ENCODE measurements around the gene BCL3.
"Not testable (repeated sequence)": the region's sequence is repeated elsewhere in the genome, so short reads cannot be mapped to it uniquely, and the experiment has no call there.

The BCL3 gene

DNA sequence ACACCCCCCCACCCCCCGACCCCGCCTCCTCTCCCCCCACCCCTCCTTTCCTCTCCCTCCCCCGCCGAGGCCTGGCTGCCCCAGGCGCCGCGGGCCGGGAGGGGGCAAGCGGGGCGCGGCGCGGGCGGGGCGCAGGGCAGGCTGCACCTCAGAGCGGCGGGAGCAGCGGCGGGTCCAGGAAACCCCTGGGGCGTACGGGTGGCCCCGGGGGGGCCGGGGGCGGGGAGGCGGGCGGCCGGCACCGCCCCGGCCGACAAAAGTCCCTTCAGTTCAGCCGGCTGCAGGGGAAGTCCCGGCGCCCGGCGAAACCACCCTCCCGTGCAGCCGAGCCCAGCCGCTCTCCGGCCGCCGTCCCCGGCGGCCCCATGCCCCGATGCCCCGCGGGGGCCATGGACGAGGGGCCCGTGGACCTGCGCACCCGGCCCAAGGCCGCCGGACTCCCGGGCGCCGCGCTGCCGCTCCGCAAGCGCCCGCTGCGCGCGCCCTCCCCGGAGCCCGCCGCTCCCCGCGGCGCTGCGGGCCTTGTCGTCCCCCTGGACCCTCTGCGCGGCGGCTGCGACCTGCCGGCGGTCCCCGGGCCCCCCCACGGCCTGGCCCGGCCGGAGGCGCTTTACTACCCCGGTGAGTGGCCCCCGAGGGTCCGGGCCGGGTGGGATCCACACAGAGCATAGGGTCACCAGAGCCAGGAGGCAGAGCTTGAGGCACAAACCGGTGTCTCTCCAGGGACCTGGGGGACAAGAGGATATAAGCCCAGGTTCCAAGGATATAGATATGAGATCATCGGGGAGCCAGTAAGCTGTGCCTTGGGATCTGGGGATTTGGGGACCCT is at the start of gene BCL3:
TSS of gene BCL3 (plus strand) at position 283 of the 829 bp plus-strand sequence. CDS start at position 366, 83 bp downstream.
- FAIRE-seq (no peak), DNase-seq (ENCODE audit: insufficient read length, low spot score) (peak; percentile 59)

- DNase-seq (ENCODE audit: insufficient read length, low spot score) = no peak
- no peak for FAIRE-seq
Measured at GRCh38 chr19:44700547-44700946, 48.0 kb upstream of the BCL3 start.

DNA sequence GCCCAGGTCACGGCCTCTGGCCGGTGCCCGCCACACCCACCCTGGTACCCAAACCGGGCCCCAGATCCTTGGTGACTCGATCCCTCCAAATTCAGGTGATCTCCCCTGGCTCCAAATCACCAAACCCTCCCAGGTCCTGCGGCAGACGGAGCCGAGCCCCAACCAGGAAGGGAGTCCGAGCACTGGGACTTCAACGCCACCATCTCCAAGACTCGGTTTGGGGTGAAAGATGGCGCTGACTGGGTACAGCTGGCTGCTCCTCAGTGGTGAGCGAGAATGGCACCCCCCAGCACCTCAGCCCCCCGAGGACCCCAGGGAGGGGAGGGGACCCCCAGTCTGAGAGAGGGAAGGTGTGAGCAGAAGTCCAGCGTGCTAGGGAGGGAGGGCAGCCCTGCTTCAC is 47.3 kb upstream of the BCL3 start:
- DNase-seq (ENCODE audit: insufficient read length, low spot score) (no peak), FAIRE-seq (no peak)

- DNase-seq (ENCODE audit: insufficient read length, low spot score) (no peak), FAIRE-seq (no peak)
Measured at GRCh38 chr19:44702551-44703176, 45.8 kb upstream of the BCL3 start.

DNA sequence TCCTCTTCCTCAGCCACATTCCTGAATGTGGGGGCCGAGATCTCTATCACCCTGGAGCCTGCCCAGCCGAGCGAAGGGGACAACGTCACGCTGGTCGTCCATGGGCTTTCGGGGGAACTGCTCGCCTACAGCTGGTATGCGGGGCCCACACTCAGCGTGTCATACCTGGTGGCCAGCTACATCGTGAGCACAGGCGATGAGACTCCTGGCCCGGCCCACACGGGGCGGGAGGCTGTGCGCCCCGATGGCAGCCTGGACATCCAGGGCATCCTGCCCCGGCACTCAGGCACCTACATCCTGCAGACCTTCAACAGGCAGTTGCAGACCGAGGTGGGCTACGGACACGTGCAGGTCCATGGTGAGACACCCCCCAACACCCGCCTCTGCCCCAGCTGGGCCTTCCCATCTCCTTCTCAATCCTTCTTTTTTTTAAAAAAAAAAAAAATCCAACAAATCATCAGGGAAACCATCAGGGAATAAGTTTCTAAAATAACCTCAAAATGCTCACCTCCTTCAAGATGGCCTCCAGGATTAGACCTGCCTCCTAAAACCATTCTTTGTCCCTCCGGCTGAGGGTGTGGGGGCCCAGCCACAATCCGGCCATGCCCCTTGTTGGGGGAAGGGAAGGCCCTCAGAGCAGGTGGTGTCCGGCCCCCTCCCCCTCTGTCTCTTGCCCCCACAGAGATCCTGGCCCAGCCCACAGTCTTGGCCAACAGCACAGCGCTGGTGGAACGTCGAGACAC is 45.0 kb upstream of the BCL3 start:
- FAIRE-seq (no peak), DNase-seq (ENCODE audit: insufficient read length, low spot score) (no peak)

DNA sequence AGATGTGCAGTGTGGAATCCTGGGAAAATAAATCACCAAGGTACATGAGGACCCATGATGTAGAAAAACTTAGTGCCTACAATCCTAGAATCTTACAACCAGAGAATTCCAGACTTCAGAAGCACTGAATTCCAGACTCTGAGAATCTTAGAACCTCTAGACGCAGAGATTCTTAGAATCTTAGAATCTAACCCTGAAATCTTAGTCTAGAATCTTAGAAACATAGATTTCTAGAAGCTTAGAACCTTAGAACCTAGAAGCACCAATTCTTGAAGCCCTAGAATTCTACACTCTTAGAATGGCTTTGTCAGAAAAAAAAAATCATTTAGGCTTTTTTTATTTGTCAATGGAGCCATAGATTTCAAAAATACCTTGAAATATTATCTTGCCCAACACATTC is 43.5 kb upstream of the BCL3 start:
- FAIRE-seq = no peak
- no peak for DNase-seq (ENCODE audit: insufficient read length, low spot score)

- FAIRE-seq (no peak), DNase-seq (ENCODE audit: insufficient read length, low spot score) (no peak)
Measured at GRCh38 chr19:44705502-44706010, 43.0 kb upstream of the BCL3 start.

- DNase-seq (ENCODE audit: insufficient read length, low spot score) (no peak), FAIRE-seq (no peak)
Measured at GRCh38 chr19:44706506-44707236, 41.8 kb upstream of the BCL3 start.

GRCh38 chr19:44707794-44708193 is 40.7 kb upstream of the BCL3 start:
- DNase-seq (ENCODE audit: insufficient read length, low spot score) = no peak
- no peak for FAIRE-seq

- FAIRE-seq = no peak
Measured at GRCh38 chr19:44708940-44709339, 39.6 kb upstream of the BCL3 start.

GRCh38 chr19:44709434-44710266 is 38.9 kb upstream of the BCL3 start:
- not testable (repeated sequence) for FAIRE-seq; DNase-seq (ENCODE audit: insufficient read length, low spot score)

More at GRCh38 chr19:44708940-44709339, 39.6 kb upstream of the BCL3 start:
- DNase-seq (ENCODE audit: insufficient read length, low spot score) = no peak

- FAIRE-seq = no peak
Measured at GRCh38 chr19:44710483-44710882, 38.0 kb upstream of the BCL3 start.

DNA sequence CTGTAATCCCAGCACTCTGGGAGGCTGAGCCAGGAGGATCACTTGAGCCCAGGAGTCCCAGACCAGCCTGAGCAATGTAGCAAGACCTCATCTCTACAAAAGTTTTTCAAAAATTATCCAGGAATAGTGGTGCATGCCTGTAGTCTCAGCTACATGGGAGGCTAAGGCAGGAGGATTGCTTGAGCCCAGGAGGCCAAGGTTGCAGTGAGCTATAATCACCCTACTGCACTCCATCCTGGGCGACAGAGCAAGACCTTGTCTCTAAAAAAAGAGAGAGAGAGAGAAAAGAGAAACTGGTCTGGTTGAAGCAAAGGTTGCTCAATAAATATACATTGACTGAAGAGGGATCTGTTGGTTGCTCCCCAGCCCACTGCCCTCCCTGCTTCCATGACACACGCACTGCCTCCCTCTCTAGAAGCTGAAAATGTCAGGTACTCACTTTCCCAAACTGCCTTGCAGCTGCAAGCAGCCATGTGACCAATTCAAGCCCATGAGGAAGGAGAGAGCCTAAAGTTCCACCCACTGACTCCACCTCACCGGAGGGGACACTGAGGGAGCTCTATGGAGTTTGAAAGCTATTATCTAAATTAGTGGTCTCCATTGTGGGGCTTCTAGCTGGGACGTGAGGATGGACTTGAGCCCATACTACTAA is 35.5 kb upstream of the BCL3 start:
- FAIRE-seq (no peak), DNase-seq (ENCODE audit: insufficient read length, low spot score) (no peak)

More at GRCh38 chr19:44710483-44710882, 38.0 kb upstream of the BCL3 start:
- no peak for DNase-seq (ENCODE audit: insufficient read length, low spot score)

GRCh38 chr19:44714597-44715169 is 33.8 kb upstream of the BCL3 start:
- no peak for FAIRE-seq
- no peak for DNase-seq (ENCODE audit: insufficient read length, low spot score)

GRCh38 chr19:44717603-44718002 is 30.9 kb upstream of the BCL3 start:
- FAIRE-seq = no peak
- DNase-seq (ENCODE audit: insufficient read length, low spot score) = no peak

GRCh38 chr19:44718441-44719261 is 29.9 kb upstream of the BCL3 start:
- FAIRE-seq = no peak
- DNase-seq (ENCODE audit: insufficient read length, low spot score) = no peak

DNA sequence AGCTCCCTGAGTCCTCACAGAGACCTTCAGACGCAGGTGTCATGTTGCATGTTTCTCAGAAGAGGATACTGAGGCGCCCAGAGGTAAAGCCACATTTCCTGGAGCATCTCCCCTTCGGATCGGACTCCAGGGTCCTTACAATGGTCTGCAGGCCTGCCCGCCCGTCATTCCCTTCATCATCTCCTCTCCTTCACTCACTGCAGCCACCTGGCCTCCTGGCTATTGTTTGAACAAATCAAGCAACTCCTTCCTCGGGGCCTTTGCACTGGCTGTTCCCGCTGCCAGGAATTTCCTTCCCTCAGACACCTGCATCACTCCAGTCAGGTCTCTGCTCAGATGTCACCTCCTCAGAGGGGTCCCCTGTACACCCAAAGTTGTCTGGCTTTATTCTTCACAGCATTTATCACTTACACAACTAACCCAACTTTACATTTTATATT is 29.2 kb upstream of the BCL3 start:
- FAIRE-seq (no peak), DNase-seq (ENCODE audit: insufficient read length, low spot score) (no peak)

- FAIRE-seq; DNase-seq (ENCODE audit: insufficient read length, low spot score): not testable (repeated sequence)
Measured at GRCh38 chr19:44720396-44720795, 28.1 kb upstream of the BCL3 start.

All from GM19239 (cell line).